Activated CD4-positive, alpha-beta T cell treated with anti-CD3 and anti-CD28 coated beads, Interleukin-2, Interleukin-4, amounts not matched to agents 100 ng/mL and 50 ng/mL, durations not matched to agents 16 hours and 8 hours (primary cell): ENCODE results near the gene LHPP.
A peak's percentile ranks its signal among the peaks of the same experiment; 100 is the strongest.
"Not testable (repeated sequence)": the region's sequence is repeated elsewhere in the genome, so short reads cannot be mapped to it uniquely, and the experiment has no call there.

Experiments
- DNase-seq: peaks from one replicate; pipeline ENCODE4 v3.0.0-alpha.2; 2020; ENCODE audit warnings: low spot score

Gene LHPP

DNA sequence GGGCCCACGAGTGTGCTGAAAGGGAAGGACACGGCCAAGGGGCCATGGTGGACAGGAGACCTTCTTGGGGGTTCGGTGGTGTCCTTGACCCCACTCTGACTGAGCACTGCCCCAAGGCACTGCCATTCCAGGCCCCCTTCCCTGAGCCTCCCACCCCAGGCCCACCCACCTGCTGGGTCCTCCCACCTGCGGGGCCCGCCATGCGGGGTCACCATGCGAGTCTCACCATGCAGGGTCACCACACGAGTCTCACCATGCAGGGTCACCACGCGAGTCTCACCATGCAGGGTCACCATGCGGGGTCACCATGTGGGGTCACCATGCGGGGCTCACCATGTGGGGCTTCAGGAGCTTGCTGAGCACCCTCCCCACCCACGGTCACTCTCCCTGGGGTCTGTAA, 76.3 kb downstream of the LHPP start:
- no peak for DNase-seq

DNA sequence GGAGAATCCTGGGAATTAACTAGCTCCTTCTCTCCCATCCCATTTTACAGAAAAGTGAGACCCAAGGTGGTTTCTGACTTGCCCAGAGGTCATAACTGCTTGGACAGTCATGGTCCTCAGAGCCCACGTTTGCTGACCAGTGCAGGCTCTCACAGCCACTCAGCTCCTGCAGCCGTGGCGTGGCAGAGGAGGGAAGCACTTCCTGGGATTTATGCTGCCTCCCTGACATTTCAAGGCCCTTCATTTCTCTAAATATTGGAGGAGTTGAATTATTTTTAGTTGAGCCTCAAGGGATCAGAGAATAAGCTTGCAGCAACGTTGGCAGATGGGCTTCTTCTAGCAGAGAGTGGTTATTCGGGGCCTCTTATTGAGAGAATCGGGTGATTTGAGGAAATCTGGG, 77.1 kb downstream of the LHPP start:
- DNase-seq, result no peak

GRCh38 chr10:124539935-124540641, 78.5 kb downstream of the LHPP start:
- peak; percentile 43 for DNase-seq

- no peak for DNase-seq
These were observed 79.7 kb downstream of the LHPP start for GRCh38 chr10:124541076-124541903.

DNA sequence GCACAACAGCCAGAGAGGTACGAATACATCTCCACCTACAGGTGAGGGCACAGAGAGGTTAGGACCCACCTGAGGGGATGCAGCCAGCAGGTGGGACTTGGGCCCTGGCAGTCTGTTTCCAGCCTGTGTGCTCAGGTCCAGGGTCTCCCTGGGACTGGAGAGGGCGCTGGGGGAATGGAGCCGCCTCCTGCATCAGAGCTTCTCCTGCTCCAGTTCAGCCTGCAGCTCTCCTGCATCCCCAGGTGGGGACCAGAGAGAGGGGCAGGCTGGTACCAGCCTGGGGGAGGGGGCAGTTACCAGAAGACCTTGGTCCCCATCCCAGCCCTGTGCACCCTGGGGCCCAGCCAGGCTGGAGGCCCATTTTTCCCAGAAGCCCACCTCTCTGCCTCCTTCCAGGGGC, 80.7 kb downstream of the LHPP start:
- no peak for DNase-seq

DNA sequence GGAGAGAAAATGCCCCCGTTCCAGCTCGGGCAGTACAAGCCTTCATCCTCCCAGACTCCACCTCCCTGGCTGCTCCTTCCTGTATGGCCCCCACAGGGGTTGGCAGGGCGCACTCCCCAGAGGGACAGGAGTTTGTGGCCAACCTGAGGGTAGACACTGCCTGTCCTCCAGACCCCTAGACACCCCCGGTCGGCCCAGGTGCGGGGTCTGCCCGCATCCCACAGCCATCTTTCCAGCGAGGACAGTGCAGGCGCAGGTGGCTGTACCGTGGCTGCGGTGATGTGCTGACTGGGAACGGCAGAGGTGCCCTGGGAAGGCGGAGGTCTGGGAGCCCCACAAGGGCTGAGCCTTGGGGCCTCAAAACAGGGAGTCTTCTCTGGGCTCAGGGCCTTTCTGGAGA, 81.5 kb downstream of the LHPP start:
- no peak for DNase-seq

DNA sequence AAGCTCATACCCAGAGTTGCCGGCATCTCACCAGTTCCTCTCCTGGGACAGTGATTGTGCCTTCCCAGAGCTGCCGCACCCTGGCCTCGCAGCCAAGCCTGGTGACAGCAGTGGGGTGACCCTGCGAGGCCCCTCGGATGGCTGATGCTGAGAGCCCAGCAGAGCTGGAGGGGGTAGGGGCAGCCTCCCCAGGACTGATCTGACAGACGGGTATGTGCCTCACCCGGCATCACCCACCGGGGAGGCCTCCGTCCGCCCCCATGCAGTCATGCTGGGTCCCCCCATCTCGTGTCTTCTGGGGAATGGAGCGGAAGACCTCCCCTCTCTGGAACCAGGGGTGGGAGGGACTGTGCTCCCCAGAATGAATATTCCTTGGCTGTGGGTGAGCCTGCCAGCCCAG, 82.3 kb downstream of the LHPP start:
- no peak for DNase-seq

DNA sequence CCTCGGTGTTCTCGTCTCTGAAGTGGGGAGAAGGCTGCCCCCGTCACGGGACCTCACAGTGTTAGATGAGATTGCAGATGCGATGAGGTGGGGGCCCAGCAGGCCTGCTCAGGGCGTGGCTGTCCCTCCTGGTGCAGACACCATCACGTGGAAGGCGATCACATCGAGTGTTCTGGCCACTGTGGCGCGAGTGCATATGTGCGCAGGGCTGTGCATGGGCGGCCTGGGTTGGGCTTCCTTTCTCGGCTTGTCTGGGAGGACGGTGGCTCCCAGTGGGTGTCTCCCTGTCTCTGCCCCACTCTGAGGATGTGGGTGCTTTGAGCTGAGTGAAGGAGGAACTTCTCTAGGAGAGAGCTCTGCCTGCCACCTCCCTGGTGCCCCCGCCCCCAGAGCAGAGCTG, 83.1 kb downstream of the LHPP start:
- no peak for DNase-seq

DNA sequence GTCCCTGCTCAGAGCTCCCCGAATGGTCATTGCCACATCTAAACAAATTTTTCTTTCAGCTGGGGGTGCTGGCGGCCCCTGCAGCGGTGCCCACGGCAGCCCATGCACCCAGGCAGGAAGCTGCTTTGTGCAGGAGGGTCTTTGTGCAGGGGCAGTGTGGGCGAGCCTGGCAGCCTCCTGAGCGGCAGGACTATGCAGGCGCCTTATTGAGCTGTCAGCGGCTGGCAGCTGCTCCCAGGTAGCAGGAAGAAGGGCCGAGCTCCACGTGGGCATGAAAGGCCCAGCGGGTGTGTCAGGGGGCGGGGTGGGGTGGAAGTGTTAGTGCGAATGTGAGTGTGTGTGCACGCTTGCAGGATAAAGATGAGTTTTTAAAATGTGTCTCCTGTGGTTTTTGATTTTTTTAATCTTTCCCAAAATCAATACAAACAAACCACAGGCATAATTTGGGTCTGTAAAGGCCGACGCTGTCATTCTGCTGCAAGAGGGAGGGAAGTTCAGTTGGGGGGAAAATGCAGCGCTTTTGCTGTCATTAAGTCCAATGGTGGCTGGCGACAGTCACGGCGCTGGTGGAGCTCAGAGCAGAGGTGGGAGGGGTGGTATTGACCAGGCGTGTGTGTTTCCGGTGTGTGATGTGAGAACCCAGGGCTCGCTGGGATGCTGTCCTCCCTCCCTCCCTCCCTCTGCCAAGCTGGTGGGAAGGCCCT, 83.9 kb downstream of the LHPP start:
- DNase-seq, result no peak

DNA sequence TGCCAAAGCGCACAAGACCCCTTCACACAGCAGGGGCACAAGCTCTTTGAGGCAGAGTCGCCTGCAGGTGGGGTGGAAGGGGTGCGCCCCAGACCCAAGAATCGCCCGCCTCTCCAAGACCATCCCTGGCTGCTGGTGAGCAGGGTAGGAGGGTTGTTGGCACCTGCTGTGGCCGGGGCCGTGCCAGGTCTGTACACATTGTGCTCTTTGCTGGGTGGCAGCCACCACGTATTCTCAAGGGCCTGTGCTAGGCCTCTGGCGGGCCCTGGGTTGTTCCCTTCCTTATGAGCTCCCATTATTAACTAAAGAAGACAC, 84.4 kb downstream of the LHPP start:
- DNase-seq, result no peak

DNA sequence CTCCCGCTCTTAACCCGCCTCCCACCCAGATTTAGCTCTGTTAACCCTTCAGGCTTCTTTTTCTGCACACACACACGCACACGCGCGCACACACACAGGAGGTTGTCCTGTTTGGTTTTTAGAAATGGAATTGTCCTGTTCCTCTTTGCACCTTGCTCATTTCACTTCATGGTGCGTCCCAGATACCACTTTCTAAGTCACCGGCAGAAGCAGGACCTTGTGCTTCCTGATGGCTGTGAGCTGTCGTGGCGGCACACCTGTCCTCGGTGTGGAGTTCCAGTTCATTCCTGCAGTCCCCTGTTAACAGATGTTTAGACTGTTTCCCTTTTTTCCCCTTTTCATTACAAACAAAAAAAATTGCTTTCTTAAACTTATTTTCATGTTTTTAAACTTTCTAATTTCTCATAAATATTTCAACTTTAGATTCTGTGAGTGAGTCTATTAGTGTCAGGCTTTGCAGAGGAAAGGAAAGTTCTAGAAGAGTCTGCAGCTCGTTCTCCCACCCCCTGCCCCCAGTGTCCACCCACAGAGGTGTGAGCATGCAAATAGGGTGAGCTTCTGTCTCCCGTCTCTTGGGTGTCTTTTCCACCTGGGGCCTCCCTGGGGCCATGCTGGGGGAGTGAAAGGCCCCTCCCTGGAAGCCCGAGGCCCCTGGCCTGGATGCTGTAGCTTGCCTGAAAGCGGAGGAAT, 85.5 kb downstream of the LHPP start:
- no peak for DNase-seq

DNA sequence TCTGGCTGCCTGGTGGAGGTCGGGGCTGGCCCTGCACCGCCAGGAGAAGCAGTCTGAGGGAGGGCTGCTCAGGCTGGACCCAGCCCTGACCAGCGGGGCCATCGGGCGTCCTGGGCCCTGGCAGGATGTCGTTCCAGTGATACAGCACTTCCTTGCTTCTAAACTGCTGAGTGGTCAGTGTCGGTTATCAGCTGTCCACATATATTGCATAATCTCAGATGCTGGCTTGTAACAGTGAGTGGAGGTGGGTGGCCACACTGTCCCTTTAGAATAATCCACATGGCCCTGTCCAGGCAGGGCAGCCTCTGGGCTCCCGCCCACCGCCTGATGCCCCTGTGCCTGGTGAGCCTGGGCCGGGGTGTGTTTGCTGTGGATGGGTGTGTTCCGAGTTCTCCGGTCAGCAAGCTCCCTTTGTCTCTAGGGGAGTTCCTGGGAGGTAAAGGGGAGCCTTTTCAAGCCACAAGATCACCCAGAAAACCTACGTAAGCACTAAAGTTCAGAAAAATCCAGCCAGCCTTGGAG, 86.1 kb downstream of the LHPP start:
- DNase-seq, result no peak

- DNase-seq, result not testable (repeated sequence)
These were observed 87.5 kb downstream of the LHPP start for GRCh38 chr10:124549171-124549570.

- no peak for DNase-seq
These were observed 88.8 kb downstream of the LHPP start for GRCh38 chr10:124550293-124551034.

DNA sequence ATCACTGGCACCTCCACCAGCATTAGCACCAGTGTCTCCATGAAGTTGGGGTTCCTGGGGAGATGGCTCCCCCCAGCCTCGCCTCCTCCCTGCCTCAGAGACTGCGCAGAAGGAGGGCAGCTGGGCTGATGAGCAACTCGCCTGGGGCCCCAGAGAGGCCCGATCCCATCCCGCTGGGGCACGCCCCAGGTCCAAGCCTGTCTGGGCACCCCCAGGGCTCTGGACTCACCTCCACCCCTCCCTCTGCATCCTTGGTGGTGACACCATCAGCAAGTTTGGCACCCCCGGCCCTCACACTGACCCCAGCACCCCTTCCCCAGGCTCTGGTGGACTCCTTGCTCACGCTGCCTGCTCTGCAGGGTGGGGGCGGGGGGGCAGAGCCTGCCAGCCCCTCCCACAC, 89.5 kb downstream of the LHPP start:
- DNase-seq, result no peak

- DNase-seq, result no peak
These were observed 90.1 kb downstream of the LHPP start for GRCh38 chr10:124551755-124552154.

- DNase-seq, result no peak
These were observed 91.2 kb downstream of the LHPP start for GRCh38 chr10:124552691-124553276.

DNA sequence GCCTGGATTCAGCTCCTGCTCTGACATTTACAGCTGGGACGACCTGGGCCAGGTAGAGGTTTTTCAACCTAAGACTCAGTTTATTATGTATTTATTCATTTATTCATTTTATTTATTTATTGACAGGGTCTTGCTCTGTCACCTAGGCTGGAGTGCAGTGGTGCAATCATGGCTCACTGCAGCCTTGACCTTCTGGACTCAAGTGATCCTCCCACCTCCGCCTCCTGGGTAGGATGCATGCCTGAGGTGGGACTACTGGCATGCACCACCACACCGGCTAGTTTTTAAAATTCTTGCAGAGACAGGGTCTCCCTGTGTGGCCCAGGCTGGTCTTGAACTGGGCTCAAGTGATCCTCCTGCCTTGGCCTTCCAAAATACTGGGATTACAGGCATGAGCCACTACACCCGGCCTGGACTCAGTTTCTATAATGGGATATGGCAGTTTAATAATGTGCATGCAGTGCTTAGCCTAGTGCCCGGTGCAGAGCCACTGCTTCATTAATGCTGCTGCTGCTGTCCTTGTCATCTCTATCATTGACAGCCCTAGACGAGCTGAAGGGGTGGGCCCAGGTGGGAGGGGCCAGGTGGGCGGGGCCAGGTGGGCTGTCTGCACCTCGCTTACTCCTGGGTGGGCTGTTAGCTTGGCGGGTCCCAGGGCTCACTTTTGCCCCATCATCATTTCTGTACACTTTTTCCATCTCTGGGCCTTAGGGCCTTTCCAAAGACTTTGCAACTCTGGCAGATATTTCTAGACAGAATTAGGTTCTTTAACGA, 92.6 kb downstream of the LHPP start:
- no peak for DNase-seq

DNA sequence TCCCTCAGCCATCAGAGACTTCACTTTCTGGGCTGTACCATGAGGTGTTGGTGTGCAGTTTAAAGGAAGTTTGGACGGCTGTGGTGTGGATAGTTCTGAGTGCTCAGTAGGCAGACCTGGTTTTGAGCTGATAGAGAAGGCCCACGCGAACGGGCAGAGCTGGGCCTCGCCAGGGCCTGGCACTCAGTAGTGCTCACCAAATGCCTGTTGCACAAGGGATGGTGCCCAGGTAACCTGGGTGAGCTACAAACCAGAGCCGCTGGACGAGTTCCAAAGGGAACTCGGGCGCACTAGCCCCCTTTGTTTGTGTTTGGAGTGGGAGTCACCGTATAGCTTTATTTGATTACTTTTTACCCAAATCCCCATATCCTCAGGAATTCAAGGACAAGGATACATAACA, 95.5 kb downstream of the LHPP start:
- DNase-seq, result no peak

DNA sequence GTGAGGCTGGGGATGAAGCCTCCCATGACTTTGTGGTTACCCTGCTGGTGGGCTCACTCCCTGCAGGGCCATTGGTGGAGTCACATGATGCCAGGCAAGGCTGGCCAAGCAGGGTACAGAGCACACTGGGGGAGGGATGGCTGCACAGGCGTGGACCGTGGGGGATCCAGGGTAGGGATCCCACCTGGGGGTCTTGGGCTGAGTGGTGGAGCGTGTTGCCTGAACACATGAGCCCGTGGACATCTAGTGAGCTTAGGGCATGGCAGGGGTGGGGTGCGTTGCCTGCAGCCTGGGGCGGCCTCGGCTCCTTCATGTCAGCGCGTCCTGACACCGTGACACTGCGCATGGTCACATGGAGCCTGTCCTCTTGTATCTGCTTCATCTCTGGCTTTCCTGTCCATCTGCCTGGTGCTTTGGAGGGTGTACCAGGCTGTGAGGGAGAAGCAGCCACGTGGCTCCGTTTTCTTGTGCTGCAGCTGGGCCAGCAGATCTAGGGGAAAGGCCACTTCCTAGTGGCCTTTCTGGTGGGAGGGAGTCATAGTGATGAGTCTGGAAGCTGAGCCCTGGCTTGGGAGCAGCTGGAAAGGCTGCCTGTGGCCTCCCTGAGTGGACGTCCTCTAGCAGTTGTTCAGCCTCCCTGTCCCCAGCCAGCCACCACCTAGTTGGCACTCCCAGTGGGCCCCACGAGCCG, 96.2 kb downstream of the LHPP start:
- no peak for DNase-seq
